ENCODE data around the gene MEF2C. TPM values are rescaled to one million over a fixed set of nuclear protein-coding genes. Genes with fewer than 3 reads are reported as not detected.

The MEF2C gene
- total RNA-seq, 2 donors from 2014 or later = 0.64 to 0.86 TPM

- no peaks in the 10 kb centered on the region for H3K27me3 ChIP-seq (ENCODE audit: control insufficient read depth, insufficient read depth, low read length, poor library complexity, severe bottlenecking)
- no peak overlapping the region for H3K9ac ChIP-seq (ENCODE audit: extremely low read depth, low read length, poor library complexity, severe bottlenecking)
- H3K4me3 ChIP-seq (ENCODE audit: low read length) = no peak overlapping the region
- H3K36me3 ChIP-seq (ENCODE audit: control insufficient read depth, insufficient read depth, low read length) = no peaks in the 10 kb centered on the region
- peaks cover 2% of the 10 kb centered on the region for H3K27me3 Mint-ChIP-seq (ENCODE audit: insufficient read depth)
- no peaks in the 10 kb centered on the region for H3K9me3 Mint-ChIP-seq
- no peaks in the 10 kb centered on the region for H3K4me1 Mint-ChIP-seq
- no peak overlapping the region for H3K4me3 Mint-ChIP-seq
- 90 to 95% methylated on average over 3 to 7 of the region's 7 CpGs for WGBS, 2 experiments (ENCODE audit: insufficient coverage in 1 of 2, insufficient read length in 1 of 2)
- H3K9me3 ChIP-seq (ENCODE audit: control insufficient read depth, low read length) = no peaks in the 10 kb centered on the region
- H3K36me3 Mint-ChIP-seq (ENCODE audit: low read depth) = no peaks in the 10 kb centered on the region
- no peak for TF ChIP-seq CTCF (conservative IDR thresholded peaks at IDR 0.05)
- no peak overlapping the region for H3K27ac ChIP-seq (ENCODE audit: low read depth, low read length)
- no peak for DNase-seq
- H3K4me1 ChIP-seq (ENCODE audit: control insufficient read depth, insufficient read depth, low read length) = no peaks in the 10 kb centered on the region
- no peak overlapping the region for H3K27ac Mint-ChIP-seq
Observed at GRCh38 chr5:88734983-88735382, 148.0 kb downstream of the MEF2C start.

DNA sequence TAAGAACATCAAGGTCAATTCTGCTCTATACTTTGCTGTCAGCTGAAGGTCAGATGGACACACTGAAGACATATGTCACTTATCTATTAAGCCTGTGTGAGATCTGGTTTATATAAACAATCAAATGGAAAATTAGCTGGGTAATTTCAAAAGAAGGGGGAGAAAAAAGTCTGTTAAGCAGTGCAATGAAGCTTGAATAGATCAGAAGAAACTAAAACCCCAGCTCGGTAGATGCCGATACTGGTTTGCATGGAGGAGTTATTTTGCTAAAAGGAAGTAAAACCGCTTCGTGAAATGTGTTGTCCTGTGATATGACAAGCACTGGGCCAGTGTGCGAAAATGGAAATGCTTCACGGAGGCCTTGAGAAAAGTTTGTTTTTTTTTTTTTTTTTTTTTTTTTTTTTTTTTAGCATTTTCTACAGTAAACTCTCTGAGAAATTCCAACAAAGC, 148.8 kb downstream of the MEF2C start:
- no peak overlapping the region for H3K27ac Mint-ChIP-seq
- no peak overlapping the region for H3K27ac ChIP-seq (ENCODE audit: low read depth, low read length)
- no peaks in the 10 kb centered on the region for H3K36me3 Mint-ChIP-seq (ENCODE audit: low read depth)
- H3K4me3 ChIP-seq (ENCODE audit: low read length) = no peak overlapping the region
- H3K36me3 ChIP-seq (ENCODE audit: control insufficient read depth, insufficient read depth, low read length) = no peaks in the 10 kb centered on the region
- no peaks in the 10 kb centered on the region for H3K9me3 ChIP-seq (ENCODE audit: control insufficient read depth, low read length)
- H3K27me3 Mint-ChIP-seq (ENCODE audit: insufficient read depth) = peaks cover 2% of the 10 kb centered on the region
- H3K4me1 Mint-ChIP-seq = peaks cover 1% of the 10 kb centered on the region
- no peak overlapping the region for H3K9ac ChIP-seq (ENCODE audit: extremely low read depth, low read length, poor library complexity, severe bottlenecking)
- H3K9me3 Mint-ChIP-seq = no peaks in the 10 kb centered on the region
- TF ChIP-seq CTCF (conservative IDR thresholded peaks at IDR 0.05) = no peak
- no peak for DNase-seq
- no peak overlapping the region for H3K4me3 Mint-ChIP-seq
- no peaks in the 10 kb centered on the region for H3K27me3 ChIP-seq (ENCODE audit: control insufficient read depth, insufficient read depth, low read length, poor library complexity, severe bottlenecking)
- WGBS, 2 experiments (ENCODE audit: insufficient coverage in 1 of 2, insufficient read length in 1 of 2) = 85 to 93% methylated on average over 3 to 6 of the region's 6 CpGs
- H3K4me1 ChIP-seq (ENCODE audit: control insufficient read depth, insufficient read depth, low read length) = no peaks in the 10 kb centered on the region

DNA sequence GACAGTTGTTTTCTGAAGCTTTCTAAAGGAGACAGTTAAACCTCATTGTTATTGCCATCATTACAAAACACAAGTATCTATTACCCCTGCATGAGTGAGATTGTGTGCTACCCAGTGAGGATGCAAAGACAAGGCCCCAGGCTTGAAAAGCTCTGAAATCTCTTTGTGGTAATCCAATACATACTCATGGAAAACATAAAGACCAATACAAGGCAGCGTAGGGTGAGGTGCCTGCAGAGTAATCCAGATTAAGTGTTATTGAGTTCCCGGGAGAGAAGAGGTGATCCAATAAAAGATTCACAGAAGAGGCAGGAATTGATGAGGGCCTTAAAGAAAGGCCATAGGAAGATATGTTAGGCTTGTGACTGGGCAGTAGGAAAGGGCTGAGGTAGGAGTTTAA, 150.1 kb downstream of the MEF2C start:
- Mint-ChIP-seq H3K9me3 (no peaks in the 10 kb centered on the region), H3K27me3 (ENCODE audit: insufficient read depth) (peaks cover 1% of the 10 kb centered on the region), H3K27ac (no peak overlapping the region), H3K4me1 (peaks cover 1% of the 10 kb centered on the region), H3K4me3 (no peak overlapping the region), H3K36me3 (ENCODE audit: low read depth) (no peaks in the 10 kb centered on the region)
- Histone ChIP-seq H3K4me1 (ENCODE audit: control insufficient read depth, insufficient read depth, low read length) (no peaks in the 10 kb centered on the region), H3K4me3 (ENCODE audit: low read length) (no peak overlapping the region), H3K9me3 (ENCODE audit: control insufficient read depth, low read length) (no peaks in the 10 kb centered on the region), H3K36me3 (ENCODE audit: control insufficient read depth, insufficient read depth, low read length) (no peaks in the 10 kb centered on the region), H3K27ac (ENCODE audit: low read depth, low read length) (no peak overlapping the region), H3K9ac (ENCODE audit: extremely low read depth, low read length, poor library complexity, severe bottlenecking) (no peak overlapping the region), H3K27me3 (ENCODE audit: control insufficient read depth, insufficient read depth, low read length, poor library complexity, severe bottlenecking) (no peaks in the 10 kb centered on the region)
- WGBS, 2 experiments (ENCODE audit: insufficient coverage in 1 of 2, insufficient read length in 1 of 2) = 88 to 91% methylated on average over 2 of the region's 2 CpGs
- no peak for DNase-seq
- TF ChIP-seq CTCF (conservative IDR thresholded peaks at IDR 0.05) = no peak
